Measurements from ENCODE around the gene OGFOD2. TPM values are rescaled to one million over a fixed set of nuclear protein-coding genes. Genes with fewer than 3 reads are reported as not detected.
A peak's percentile ranks its signal among the peaks of the same experiment; 100 is the strongest.

OGFOD2 gene
- total RNA-seq, 1 donor from 2014 or later = 16.2 TPM

DNA sequence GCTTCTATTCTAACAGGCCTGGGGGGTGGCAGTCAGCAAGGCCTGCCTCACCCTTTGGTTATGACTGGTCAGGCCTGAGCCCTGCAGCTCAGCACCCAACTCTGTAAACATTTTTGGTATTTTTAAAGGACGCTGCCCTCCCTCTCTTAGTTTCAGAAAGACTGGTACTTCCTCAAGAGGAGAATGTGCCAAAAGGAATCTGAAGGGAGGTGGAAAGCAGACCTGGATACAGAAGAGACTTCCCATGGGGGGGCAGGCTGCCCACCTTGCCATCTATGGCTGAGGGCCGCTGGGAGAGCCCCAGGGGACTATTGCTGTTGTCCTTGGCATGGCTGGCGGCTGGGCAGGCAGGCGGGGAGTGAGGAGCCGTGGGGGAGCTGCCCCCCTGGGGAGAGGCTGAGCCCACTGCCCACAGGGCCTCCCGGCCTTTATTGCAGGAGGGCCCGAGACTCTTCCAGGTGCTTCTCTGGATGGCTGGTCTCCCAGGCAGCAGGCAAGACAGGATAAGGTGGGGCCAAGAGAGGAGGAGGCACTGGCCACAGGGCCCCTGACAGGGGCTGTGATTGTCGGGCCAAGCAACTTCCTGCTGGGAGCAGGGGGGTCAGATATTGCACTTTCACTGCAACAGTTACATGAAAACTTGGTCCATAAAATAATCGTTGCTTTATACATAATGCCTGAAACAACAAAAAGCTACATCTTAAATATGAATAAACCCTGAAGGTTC, 8.9 kb downstream of the OGFOD2 start:
- intact Hi-C loops (cut with DNase I) = loop anchor here (5.0 kb wide), 2 partner anchors 168 to 253 kb away; partner anchors contain the start of gene PITPNM2
- DNase-seq (ENCODE audit: missing footprints) (no peak), ATAC-seq (no peak)

DNA sequence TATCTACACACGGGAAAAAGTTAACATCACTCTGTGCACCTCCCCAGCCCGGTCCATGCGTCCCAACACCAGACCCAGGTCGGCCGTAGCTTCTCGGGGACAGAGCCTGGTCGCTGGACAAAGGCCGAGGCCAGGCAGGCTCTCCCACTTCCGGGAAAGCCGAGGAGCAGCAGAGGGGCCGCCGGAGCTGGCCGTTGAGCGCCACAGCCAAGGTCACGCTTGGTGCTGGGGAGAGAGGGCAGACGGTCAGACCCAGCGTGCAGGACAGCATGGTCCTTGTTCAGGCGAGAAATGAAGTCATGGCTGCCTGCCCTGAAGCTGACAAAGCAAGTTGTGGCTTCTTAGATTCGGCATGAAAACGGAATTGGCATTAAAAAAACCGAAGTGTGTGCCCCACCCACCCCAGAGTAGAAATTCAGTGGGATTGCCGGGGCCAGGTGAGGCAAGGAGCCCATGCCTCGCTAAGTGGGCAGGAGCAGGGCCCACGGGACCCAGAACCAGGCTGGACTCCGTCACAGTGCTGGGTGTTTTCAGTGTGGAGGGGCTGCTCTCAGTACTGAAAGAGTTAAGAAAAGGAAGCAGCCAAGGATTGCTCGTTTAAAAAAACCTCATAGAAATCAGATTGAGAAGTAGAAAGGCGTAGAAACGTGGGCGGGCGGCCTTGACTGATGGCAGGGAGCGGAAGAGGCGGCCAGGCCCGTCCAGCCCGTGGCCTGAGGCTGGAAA, 9.7 kb downstream of the OGFOD2 start:
- DNase-seq (ENCODE audit: missing footprints) (peak; percentile 74), ATAC-seq (peak; percentile 14)
- intact Hi-C loops (cut with DNase I) = loop anchor here (5.0 kb wide), 2 partner anchors 168 to 253 kb away; partner anchors contain the start of gene PITPNM2

DNA sequence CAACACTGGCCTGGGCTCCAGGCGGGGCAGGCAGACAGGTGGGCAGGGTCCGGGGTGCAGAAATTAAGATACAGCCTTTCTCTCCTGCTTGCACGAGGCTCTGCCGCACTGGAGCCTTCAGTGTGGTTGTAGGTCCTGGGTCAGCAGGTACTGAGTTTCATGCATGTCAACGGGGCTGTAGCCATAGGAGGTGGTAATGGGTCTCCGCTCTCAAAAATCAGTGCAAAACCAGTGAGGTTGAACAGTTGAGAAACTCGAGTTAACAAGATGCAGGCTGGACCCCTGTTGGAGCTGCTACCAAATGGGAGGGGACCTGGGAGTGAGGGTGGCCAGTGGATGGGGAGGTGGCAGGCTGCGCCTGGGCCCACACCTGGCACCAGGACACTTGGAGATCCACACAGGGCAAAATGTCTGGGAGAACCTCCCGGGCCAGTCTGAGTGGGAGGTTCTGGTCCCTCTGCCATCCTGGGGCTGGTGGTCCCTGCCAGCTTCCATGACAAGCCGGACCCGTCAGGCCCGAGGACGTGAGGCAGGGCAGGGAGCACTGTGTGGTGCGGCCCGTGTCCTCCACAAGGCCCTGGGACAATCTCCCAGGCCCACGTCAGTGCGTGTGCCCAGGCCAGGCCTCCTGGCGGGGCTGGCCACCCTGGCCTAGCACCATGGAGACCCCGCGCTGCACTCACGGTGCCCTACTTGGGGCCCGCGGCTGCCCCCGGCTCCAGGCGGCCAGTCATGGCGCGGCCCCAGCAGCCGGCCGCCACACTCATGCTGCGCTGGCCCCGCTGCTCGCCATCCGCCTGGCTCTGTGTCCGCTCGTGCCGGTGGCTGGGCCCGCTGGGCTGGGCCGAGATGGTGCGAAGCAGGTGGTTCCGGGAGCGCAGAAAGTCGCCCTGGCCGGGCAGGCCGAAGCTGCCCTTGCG, 10.6 kb downstream of the OGFOD2 start:
- ATAC-seq = no peak
- peak; percentile 39 for DNase-seq (ENCODE audit: missing footprints)

GRCh38 chr12:122986258-122986871, 11.3 kb downstream of the OGFOD2 start:
- ATAC-seq (no peak), DNase-seq (ENCODE audit: missing footprints) (peak; percentile 46)
- intact Hi-C loops (cut with DNase I) = no loop called here

More for the DNA sequence above, 10.6 kb downstream of the OGFOD2 start:
- intact Hi-C loops (cut with DNase I) = no loop called here

DNA sequence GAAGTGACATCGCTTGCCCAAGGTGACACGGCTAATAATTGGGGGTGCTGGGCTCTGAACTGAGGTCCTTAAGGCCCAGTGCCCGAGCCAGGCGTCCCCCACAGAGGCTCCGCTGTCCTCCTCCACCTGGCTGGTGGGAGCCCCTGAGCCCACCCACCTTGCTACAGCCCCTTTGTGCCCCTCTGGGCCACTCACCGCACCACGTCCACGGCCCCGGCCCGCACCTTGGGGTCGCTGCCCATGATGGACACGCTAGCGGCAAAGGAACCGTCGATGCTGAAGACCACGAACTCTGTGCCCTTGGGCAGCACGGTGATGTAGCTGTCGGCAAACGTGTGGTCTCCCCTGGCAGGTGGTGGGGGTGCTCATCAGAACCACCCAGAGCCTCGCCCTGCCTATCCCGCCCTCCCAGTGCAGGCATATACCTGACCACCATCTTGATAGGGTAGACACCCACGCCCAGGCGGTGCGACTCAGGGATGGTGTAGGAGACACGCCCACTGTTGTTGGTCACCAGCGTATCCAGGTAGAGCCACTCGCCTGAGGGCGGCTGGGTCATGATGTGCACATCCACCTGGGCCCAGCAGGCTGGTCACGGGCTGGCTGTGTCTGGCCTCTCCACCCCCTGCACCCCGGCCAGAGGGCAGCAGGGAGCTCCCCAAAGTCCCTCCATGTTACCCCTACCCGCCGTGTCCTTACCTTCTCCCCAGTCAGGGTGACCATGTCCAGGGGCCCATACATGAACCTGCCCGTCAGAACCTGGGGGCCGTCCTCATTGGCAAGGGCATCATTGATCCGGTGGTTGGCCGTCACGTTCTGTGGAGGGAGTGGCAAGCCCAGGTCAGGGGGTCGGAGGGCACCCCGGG, 12.3 kb downstream of the OGFOD2 start:
- intact Hi-C loops (cut with DNase I) = no loop called here
- DNase-seq (ENCODE audit: missing footprints) (peak; percentile 67), ATAC-seq (no peak)

DNA sequence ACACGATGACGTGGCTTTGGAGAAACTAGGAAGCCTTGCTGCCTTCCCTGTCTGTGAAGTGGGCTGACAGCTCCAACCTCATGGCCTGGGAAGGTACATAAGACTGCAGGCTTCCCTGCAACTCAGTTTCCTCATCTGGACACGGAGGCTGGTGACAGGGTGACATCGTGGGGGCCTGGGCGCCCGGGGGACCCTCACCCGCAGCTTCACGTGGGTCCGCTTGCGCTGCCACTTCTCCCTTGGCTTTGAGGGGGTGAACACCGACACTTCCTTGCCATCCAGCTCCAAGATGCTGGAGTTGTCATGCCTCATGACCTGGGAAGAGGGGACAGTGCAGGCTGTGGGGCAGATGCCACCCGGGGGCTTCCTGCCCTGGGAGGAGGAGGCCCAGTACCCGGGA, 13.0 kb downstream of the OGFOD2 start:
- ATAC-seq (no peak), DNase-seq (ENCODE audit: missing footprints) (no peak)
- intact Hi-C loops (cut with DNase I) = no loop called here

DNA sequence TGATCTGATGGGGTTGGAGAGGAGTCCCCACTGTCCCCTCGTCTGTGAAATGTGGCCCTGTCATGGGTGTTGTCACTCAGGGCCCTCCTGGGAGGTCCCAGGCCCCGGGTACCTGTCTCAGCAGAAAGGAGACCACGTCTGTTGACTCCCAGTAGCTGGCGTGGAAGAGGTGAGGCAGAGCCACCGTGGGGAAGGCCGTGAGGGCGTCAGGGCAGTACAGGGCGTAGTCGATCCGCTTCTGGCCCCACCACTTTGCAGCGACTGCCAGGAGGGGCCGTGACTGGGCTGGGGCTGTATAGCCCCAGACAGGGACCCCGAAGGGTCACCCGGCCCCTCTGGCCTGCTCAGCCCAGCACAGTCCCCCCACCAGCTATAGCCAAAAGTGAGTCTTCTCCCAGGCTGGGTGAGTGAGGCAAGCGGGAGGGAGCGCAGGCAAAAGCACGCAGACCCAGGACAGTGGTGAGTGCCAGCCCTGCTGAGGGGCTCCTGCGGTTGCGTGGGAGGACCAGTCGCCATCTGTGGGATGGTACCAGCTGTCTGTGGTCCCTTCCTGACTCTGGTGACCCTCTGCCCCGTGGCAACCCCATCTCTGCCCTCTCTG, 13.7 kb downstream of the OGFOD2 start:
- ATAC-seq (no peak), DNase-seq (ENCODE audit: missing footprints) (peak; percentile 25)
- intact Hi-C loops (cut with DNase I) = no loop called here

DNA sequence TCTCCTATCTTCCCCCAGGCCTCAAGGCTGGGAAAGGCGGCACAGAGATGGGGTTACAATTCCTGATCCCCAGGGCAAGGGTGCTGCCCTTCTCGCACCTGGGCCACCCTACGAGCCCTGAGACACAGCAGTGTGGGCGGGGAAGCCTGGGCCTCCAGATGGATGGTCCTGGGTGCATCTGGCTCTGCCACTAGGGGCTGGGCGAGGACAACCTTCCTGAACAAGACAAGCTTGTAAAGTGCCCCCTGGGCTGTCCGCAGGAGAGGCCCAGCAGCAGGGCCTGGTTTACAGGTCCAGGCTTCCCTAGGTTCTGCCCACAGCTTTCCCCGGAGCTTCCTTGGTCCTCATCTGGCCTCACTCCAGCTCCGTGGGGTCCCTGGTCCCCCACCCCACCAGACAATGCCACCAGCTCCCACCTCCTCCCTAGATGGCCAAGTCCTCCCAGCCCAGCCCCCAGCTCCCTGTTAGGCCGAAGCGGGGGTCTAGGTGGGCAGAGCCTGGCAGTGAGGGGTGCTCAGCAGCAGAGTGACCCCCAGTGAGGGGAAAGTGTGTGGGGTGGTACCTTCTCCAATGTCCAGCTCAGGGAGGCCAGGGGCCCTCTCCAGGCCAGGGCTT, 14.3 kb downstream of the OGFOD2 start:
- no peak for ATAC-seq
- intact Hi-C loops (cut with DNase I) = no loop called here
- DNase-seq (ENCODE audit: missing footprints) = no peak

GRCh38 chr12:122989874-122990419, 14.9 kb downstream of the OGFOD2 start:
- ATAC-seq = no peak
- DNase-seq (ENCODE audit: missing footprints) = no peak
- intact Hi-C loops (cut with DNase I) = no loop called here

DNA sequence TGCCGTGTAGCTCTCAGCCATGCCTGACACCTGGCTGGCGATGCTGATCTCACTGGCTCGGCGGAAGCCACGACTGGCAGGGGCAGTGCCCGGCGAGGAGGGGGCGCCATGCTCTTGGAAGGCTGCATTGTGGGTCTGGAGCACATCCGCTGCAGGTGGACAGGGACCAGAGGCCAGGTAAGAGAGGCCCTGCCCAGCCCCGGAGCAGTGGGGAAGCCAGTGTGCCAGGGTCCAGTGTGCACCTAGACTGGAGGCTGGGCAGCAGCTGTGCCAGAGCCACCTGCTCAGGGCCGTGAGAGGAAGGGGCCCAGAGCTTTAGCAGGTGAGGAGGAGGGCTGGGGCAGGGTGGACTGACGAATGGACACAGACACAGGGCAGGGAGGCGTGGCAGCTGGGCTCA, 15.5 kb downstream of the OGFOD2 start:
- intact Hi-C loops (cut with DNase I) = no loop called here
- DNase-seq (ENCODE audit: missing footprints) (no peak), ATAC-seq (no peak)

- no peak for ATAC-seq
- intact Hi-C loops (cut with DNase I) = no loop called here
- DNase-seq (ENCODE audit: missing footprints) = no peak
Measured at GRCh38 chr12:122990961-122991622, 16.0 kb downstream of the OGFOD2 start.

GRCh38 chr12:122991623-122992275, 16.7 kb downstream of the OGFOD2 start:
- ATAC-seq (no peak), DNase-seq (ENCODE audit: missing footprints) (no peak)
- intact Hi-C loops (cut with DNase I) = no loop called here

DNA sequence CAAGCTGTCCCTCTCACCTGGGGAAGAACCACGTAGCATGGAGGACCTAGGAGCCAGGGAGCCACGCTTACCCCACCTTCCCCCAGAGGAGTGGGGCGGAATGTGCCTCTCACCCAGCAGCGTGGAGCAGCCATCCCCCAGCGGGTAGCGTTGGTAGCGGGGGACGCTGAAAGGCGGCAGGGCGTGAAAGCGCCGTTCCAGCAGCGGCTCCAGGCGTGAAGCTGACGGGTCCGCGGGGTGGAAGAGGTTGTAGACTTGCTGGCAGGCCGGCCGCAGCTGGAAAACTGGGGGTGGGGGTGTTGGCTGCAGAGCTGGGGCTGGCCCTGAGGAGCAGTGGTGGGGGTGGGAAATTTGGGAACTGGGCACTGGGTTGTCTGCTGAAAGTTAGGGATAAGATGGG, 17.3 kb downstream of the OGFOD2 start:
- ATAC-seq (no peak), DNase-seq (ENCODE audit: missing footprints) (no peak)
- intact Hi-C loops (cut with DNase I) = no loop called here

- no peak for ATAC-seq
- intact Hi-C loops (cut with DNase I) = no loop called here
- DNase-seq (ENCODE audit: missing footprints) = no peak
Measured at GRCh38 chr12:122994140-122994675, 19.2 kb downstream of the OGFOD2 start.

DNA sequence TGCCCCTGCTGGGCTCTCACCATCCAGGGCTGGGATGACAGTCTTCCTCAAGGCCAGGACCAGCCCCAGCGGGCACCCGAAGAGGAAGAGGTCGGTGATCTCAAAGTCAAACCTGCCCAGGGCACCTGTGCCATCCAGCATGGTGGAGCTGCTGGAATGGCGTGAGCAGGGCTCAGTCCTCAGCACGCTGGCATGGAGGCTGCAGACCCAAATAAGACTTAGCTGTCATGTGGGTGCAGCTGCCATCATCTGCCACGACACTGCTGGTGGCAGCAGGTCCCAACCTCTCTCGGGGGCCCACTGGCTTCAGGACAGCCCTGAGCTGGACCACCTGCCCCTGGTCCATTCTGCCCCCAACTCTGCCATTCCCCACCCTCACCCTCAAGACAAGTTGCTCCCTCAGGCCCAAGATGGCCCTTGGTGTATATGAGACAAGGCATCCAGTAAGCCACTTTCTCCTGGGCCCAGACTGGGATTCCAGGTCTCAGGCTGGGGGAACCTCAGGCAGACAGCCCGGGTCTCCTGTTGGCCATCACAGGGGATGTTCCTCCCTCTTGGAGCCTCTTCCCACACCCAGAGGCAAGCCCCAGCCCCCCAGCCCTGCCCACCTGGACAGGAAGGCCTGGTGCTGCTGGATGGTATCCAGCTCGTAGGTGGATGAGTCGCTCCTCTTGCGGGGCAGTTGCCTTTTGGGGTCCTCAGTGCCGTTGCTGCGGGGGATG, 19.9 kb downstream of the OGFOD2 start:
- intact Hi-C loops (cut with DNase I) = no loop called here
- ATAC-seq (no peak), DNase-seq (ENCODE audit: missing footprints) (no peak)
